H9 (cell line): ENCODE data around the gene PTGFRN. TPM values are rescaled to one million over a fixed set of nuclear protein-coding genes. Genes with fewer than 3 reads are reported as not detected.

Experiments used
- DNase-seq: peaks from one replicate; pipeline ENCODE4 v3.0.0-alpha.2; 2017
- H2AFZ ChIP-seq: one replicate; pipeline ENCODE4 v1.6.1; 2013; ENCODE audit warnings: mild to moderate bottlenecking, low read length, control low read depth, moderate library complexity
- H2AK5ac ChIP-seq: 2 replicates; pipeline ENCODE4 v1.6.1; 2013; ENCODE audit warnings: low read length, control low read depth, mixed read lengths; ENCODE audit not compliant: insufficient read length
- H2BK120ac ChIP-seq: one replicate; pipeline ENCODE4 v1.6.1; 2013; ENCODE audit warnings: low read depth, mild to moderate bottlenecking, low read length, control low read depth, inconsistent platforms; ENCODE audit not compliant: poor library complexity, severe bottlenecking
- H2BK12ac ChIP-seq: 2 replicates; pipeline ENCODE4 v1.6.1; 2013; ENCODE audit warnings: low read length, control low read depth, mixed read lengths, low read depth; ENCODE audit not compliant: insufficient read length
- H2BK15ac ChIP-seq: 2 replicates; pipeline ENCODE4 v1.6.1; 2013; ENCODE audit warnings: low read depth, low read length, control low read depth
- H2BK20ac ChIP-seq: one replicate; pipeline ENCODE4 v1.6.1; 2013; ENCODE audit warnings: low read depth, mild to moderate bottlenecking, low read length, control low read depth, inconsistent platforms; ENCODE audit not compliant: poor library complexity, severe bottlenecking
- H2BK5ac ChIP-seq: 2 replicates; pipeline ENCODE4 v1.6.1; 2013; ENCODE audit warnings: low read length, control low read depth, mixed read lengths; ENCODE audit not compliant: insufficient read length
- H3K14ac ChIP-seq: 2 replicates; pipeline ENCODE4 v1.6.1; 2013; ENCODE audit warnings: low read length, control low read depth; ENCODE audit not compliant: insufficient read depth
- H3K18ac ChIP-seq: 2 replicates; pipeline ENCODE4 v1.6.1; 2013; ENCODE audit warnings: low read depth, mild to moderate bottlenecking, mixed read lengths, low read length, control low read depth; ENCODE audit not compliant: insufficient read length
- H3K23ac ChIP-seq: 2 replicates; pipeline ENCODE4 v1.6.1; 2013; ENCODE audit warnings: low read length, control low read depth, mixed read lengths, low read depth; ENCODE audit not compliant: insufficient read length
- H3K23me2 ChIP-seq: 2 replicates; pipeline ENCODE4 v1.6.1; 2013; ENCODE audit warnings: low read depth, mild to moderate bottlenecking, mixed read lengths, low read length, control low read depth; ENCODE audit not compliant: insufficient read length, poor library complexity, severe bottlenecking
- H3K27ac ChIP-seq: 2 replicates; pipeline ENCODE4 v1.5.1; 2013; ENCODE audit warnings: low read length, control low read depth, mixed read lengths, low read depth; ENCODE audit not compliant: insufficient read length
- H3K27me3 ChIP-seq: 2 replicates; pipeline ENCODE4 v1.6.1; 2013; ENCODE audit warnings: low read length, control low read depth, inconsistent platforms; ENCODE audit not compliant: insufficient read depth
- H3K4ac ChIP-seq: 2 replicates; pipeline ENCODE4 v1.6.1; 2013; ENCODE audit warnings: low read depth, mild to moderate bottlenecking, control low read depth, inconsistent platforms, low read length, moderate library complexity
- H3K4me1 ChIP-seq: 2 replicates; pipeline ENCODE4 v1.6.1; 2013; ENCODE audit warnings: low read length, control low read depth, inconsistent platforms; ENCODE audit not compliant: insufficient read depth
- H3K4me2 ChIP-seq: 2 replicates; pipeline ENCODE4 v1.6.1; 2013; ENCODE audit warnings: low read length, control low read depth, mixed read lengths; ENCODE audit not compliant: insufficient read length, insufficient read depth
- H3K56ac ChIP-seq: 2 replicates; pipeline ENCODE4 v1.6.1; 2013; ENCODE audit warnings: low read depth, mild to moderate bottlenecking, mixed read lengths, low read length, control low read depth; ENCODE audit not compliant: insufficient read length
- H3K79me1 ChIP-seq: 2 replicates; pipeline ENCODE4 v1.6.1; 2013; ENCODE audit warnings: low read depth, mild to moderate bottlenecking, moderate library complexity, low read length, control low read depth, inconsistent platforms; ENCODE audit not compliant: insufficient read depth, poor library complexity, severe bottlenecking
- H3K79me2 ChIP-seq: 2 replicates; pipeline ENCODE4 v1.6.1; 2013; ENCODE audit warnings: low read length, control low read depth, inconsistent platforms; ENCODE audit not compliant: insufficient read depth
- H3K9ac ChIP-seq: 2 replicates; pipeline ENCODE4 v1.6.1; 2013; ENCODE audit warnings: low read length, control low read depth, mixed read lengths; ENCODE audit not compliant: insufficient read length; ENCODE audit errors: extremely low read depth
- H3K9me3 ChIP-seq: one replicate; pipeline ENCODE4 v1.6.1; 2013; ENCODE audit warnings: low read depth, low read length, inconsistent platforms; ENCODE audit not compliant: control insufficient read depth
- H3T11ph ChIP-seq: one replicate; pipeline ENCODE4 v1.6.1; 2013; ENCODE audit warnings: mild to moderate bottlenecking, low read length, control low read depth, inconsistent platforms
- H4K20me1 ChIP-seq: one replicate; pipeline ENCODE4 v1.6.1; 2013; ENCODE audit not compliant: control insufficient read depth, insufficient read length, insufficient read depth
- H4K5ac ChIP-seq: 2 replicates; pipeline ENCODE4 v1.6.1; 2013; ENCODE audit warnings: low read depth, mild to moderate bottlenecking, mixed read lengths, low read length, control low read depth; ENCODE audit not compliant: insufficient read length
- H4K8ac ChIP-seq: replicated peaks from 2 replicates; pipeline ENCODE4 v1.6.1; 2013; ENCODE audit warnings: low read length, control low read depth, mixed read lengths, low read depth; ENCODE audit not compliant: insufficient read length
- H4K91ac ChIP-seq: 2 replicates; pipeline ENCODE4 v1.6.1; 2013; ENCODE audit warnings: low read depth, mild to moderate bottlenecking, moderate library complexity, mixed read lengths, low read length, control low read depth; ENCODE audit not compliant: insufficient read length
- H3K27ac Mint-ChIP-seq, 3 experiments: 2 replicates in 2 of 3; 3 replicates in 1 of 3; pipeline ENCODE4 v1.8.0; 2020 to 2021; ENCODE audit warnings: mixed read lengths in 3 of 3, mild to moderate bottlenecking in 1 of 3, moderate library complexity in 1 of 3
- H3K27me3 Mint-ChIP-seq: 2 replicates; pipeline ENCODE4 v1.8.0; 2021; ENCODE audit warnings: low read depth, mild to moderate bottlenecking, moderate library complexity, mixed read lengths
- H3K36me3 Mint-ChIP-seq, 3 experiments: 2 replicates in 2 of 3; 3 replicates in 1 of 3; pipeline ENCODE4 v1.8.0; 2020 to 2021; ENCODE audit warnings: low read depth in 3 of 3, mixed read lengths in 3 of 3; ENCODE audit not compliant: insufficient read depth in 1 of 3
- H3K4me1 Mint-ChIP-seq, 2 experiments: 2 replicates each; pipeline ENCODE4 v1.8.0; 2020; ENCODE audit warnings: mixed read lengths in 2 of 2
- H3K4me3 Mint-ChIP-seq, 2 experiments: 2 replicates in 1 of 2; 3 replicates in 1 of 2; pipeline ENCODE4 v1.8.0; 2020 to 2021; ENCODE audit warnings: mild to moderate bottlenecking in 2 of 2, mixed read lengths in 2 of 2, moderate library complexity in 1 of 2
- H3K9me3 Mint-ChIP-seq, 2 experiments: 2 replicates in 1 of 2; 3 replicates in 1 of 2; pipeline ENCODE4 v1.8.0; 2020; ENCODE audit warnings: mild to moderate bottlenecking in 2 of 2, mixed read lengths in 2 of 2, moderate library complexity in 1 of 2
- WGBS: extraction: QIAGEN DNeasy Blood & Tissue Kit; methylation state at CpG from one replicate; pipeline ENCODE4 v1.1.7; 2013; ENCODE audit warnings: missing lambda C conversion rate, low lambda C conversion rate, mixed read lengths; ENCODE audit not compliant: insufficient read length; ENCODE audit errors: extremely low coverage; 5-methylcytosine and 5-hydroxymethylcytosine counted together
- total RNA-seq: library from RNA; stranded (reverse); gene quantifications from 2 replicates; pipeline ENCODE4 v1.2.1, GENCODE V29; 2021
- TF ChIP-seq, protein P1 (sequence below): fragments of 200-600 bp; sonication (generic); conservative IDR thresholded peaks from 3 replicates; pipeline ENCODE4 v1.8.0; 2021; ENCODE audit warnings: antibody characterized with exemption, mild to moderate bottlenecking

Gene PTGFRN
- total RNA-seq, 1 experiment from 2014 or later = 26.3 TPM

DNA sequence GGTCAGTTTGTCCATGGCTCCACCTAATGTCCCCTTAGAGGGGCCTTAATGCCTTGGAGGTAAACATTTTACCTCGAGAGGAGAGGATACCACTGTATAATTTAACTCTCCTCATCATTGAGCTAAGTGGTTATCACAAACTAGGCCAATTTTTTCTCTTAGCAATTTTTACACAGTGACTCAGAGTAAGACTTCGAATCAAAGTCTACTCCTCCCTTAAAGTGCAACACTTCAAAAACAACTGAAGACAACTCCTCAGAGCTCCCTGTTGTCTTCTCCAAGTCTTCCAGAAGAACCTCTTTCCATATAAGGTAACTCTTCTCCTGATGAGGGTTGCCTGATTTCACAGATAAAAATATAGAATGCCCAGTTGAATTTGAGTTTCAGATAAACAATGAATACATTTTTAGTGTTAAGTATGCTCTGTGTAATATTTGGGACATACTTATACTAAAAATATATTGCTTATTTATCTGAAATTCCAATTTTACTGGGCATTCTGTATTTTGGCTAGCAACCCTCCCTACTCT is 4.9 kb upstream of the PTGFRN start:
- no peak overlapping the region for H4K5ac ChIP-seq
- H4K20me1 ChIP-seq = no peaks in the 10 kb centered on the region
- H3K27me3 Mint-ChIP-seq = no peaks in the 10 kb centered on the region; the same call in 1 of the 2 replicates
- no peak overlapping the region for H2BK12ac ChIP-seq
- H3K4me2 ChIP-seq = no peak overlapping the region
- H2BK20ac ChIP-seq = no peak overlapping the region
- H3K56ac ChIP-seq = no peak overlapping the region
- no peak overlapping the region for H2BK15ac ChIP-seq
- H3K27ac Mint-ChIP-seq = no peak overlapping the region; a peak in 1 of 7 replicates
- no CpG with 5 or more reads among the region's 2 CpGs for WGBS
- H3K9ac ChIP-seq = no peak overlapping the region
- no peak overlapping the region for H3K14ac ChIP-seq
- H3K18ac ChIP-seq = no peak overlapping the region
- H3K4me1 Mint-ChIP-seq = peaks cover 23 to 25% of the 10 kb centered on the region in 2 experiments
- peaks cover 5% of the 10 kb centered on the region for H3K23me2 ChIP-seq
- H3K4me3 Mint-ChIP-seq = no peak overlapping the region
- no peak overlapping the region for H2BK5ac ChIP-seq
- H2AK5ac ChIP-seq = no peak overlapping the region
- no peaks in the 10 kb centered on the region for H3K27me3 ChIP-seq
- TF ChIP-seq, protein P1, sequence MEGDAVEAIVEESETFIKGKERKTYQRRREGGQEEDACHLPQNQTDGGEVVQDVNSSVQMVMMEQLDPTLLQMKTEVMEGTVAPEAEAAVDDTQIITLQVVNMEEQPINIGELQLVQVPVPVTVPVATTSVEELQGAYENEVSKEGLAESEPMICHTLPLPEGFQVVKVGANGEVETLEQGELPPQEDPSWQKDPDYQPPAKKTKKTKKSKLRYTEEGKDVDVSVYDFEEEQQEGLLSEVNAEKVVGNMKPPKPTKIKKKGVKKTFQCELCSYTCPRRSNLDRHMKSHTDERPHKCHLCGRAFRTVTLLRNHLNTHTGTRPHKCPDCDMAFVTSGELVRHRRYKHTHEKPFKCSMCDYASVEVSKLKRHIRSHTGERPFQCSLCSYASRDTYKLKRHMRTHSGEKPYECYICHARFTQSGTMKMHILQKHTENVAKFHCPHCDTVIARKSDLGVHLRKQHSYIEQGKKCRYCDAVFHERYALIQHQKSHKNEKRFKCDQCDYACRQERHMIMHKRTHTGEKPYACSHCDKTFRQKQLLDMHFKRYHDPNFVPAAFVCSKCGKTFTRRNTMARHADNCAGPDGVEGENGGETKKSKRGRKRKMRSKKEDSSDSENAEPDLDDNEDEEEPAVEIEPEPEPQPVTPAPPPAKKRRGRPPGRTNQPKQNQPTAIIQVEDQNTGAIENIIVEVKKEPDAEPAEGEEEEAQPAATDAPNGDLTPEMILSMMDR = no peak
- H3K36me3 Mint-ChIP-seq = peaks cover 0 to under 1% (median 0%) of the 10 kb centered on the region in 3 experiments; a peak in 2 of 7 replicates
- no peaks in the 10 kb centered on the region for H3K79me1 ChIP-seq
- no peaks in the 10 kb centered on the region for H3K9me3 ChIP-seq
- H2AFZ ChIP-seq = no peak overlapping the region
- H3K4me1 ChIP-seq = no peaks in the 10 kb centered on the region
- no peak overlapping the region for H3K27ac ChIP-seq
- no peak overlapping the region for H2BK120ac ChIP-seq
- H4K8ac ChIP-seq = no peak overlapping the region
- no peak overlapping the region for H4K91ac ChIP-seq
- no peak overlapping the region for H3T11ph ChIP-seq
- no peak overlapping the region for H3K23ac ChIP-seq
- H3K4ac ChIP-seq = no peak overlapping the region
- H3K9me3 Mint-ChIP-seq = no peaks in the 10 kb centered on the region
- no peaks in the 10 kb centered on the region for H3K79me2 ChIP-seq
- DNase-seq = no peak
